ENCODE measurements around the gene CAP2.
"Not testable (repeated sequence)": the region's sequence is repeated elsewhere in the genome, so short reads cannot be mapped to it uniquely, and the experiment has no call there.

CAP2 gene

DNA sequence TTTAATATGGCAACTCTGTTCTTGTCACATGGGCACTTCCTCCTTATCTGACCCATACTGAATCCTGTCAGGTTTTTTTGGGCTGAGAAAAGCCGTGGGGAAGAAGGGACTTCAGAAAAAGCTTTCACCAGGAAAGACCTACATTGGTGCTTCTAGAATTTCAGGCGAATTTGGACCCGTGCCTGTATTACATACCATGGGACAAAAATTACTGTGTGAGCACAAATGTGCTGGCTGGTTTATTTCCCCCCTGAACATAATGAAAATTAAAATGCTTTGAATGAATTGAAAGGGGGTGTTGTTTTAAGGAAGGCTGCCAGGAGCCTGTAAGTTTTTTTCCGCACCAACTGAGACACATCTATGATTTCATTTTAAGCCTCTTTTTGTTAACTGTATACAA lies 29.6 kb downstream of the CAP2 start:
- no peak overlapping the region for H3K4me3 ChIP-seq (ENCODE audit: low read length)
- TF ChIP-seq, protein P1, sequence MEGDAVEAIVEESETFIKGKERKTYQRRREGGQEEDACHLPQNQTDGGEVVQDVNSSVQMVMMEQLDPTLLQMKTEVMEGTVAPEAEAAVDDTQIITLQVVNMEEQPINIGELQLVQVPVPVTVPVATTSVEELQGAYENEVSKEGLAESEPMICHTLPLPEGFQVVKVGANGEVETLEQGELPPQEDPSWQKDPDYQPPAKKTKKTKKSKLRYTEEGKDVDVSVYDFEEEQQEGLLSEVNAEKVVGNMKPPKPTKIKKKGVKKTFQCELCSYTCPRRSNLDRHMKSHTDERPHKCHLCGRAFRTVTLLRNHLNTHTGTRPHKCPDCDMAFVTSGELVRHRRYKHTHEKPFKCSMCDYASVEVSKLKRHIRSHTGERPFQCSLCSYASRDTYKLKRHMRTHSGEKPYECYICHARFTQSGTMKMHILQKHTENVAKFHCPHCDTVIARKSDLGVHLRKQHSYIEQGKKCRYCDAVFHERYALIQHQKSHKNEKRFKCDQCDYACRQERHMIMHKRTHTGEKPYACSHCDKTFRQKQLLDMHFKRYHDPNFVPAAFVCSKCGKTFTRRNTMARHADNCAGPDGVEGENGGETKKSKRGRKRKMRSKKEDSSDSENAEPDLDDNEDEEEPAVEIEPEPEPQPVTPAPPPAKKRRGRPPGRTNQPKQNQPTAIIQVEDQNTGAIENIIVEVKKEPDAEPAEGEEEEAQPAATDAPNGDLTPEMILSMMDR (conservative IDR thresholded peaks at IDR 0.05; ENCODE audit: low read length): no peak
- no peak for DNase-seq (ENCODE audit: low read depth)

DNA sequence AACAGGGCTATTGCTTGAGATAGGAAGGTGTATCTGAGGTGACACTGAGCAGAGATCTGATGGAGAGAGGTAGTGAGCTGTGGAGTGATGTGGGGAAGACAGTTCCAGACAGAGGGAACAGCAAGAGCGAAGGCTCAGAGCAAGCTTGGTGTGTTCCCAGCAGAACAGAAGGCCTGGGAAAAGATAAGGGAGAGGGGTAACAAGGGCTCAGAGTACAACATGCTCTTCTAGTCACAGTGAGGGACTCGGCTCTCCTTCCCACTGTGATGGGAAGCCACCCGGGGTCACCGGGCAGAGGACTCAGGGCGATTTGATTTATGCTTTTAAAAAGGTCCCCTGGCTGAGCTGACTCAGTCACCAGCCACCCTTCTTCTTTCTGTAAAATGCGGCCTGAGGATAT lies 33.7 kb downstream of the CAP2 start:
- DNase-seq (ENCODE audit: low read depth): no peak
- TF ChIP-seq, protein P1 (conservative IDR thresholded peaks at IDR 0.05; ENCODE audit: low read length): no peak
- H3K4me3 ChIP-seq (ENCODE audit: low read length): no peak overlapping the region

DNA sequence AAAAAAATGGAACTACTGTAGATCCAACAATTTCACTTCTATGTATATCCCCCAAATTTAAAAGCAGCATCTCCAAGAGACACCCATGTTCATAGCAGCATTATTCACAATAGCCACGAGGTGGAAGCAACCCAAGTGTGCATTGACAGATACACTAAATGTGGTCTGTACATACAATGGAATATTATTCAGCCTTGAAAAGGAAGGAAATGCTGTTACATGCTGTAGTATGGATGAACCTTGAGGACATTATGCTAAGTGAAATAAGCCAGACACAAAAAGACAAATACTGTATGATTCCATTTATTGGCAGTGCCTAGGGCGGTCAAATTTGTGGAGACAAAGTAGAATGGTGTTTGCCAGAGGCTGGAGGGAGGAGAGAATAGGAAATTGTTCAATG lies 34.2 kb downstream of the CAP2 start:
- H3K4me3 ChIP-seq (ENCODE audit: low read length): no peak overlapping the region
- TF ChIP-seq, protein P1 (conservative IDR thresholded peaks at IDR 0.05; ENCODE audit: low read length): no peak
- DNase-seq (ENCODE audit: low read depth): no peak

DNA sequence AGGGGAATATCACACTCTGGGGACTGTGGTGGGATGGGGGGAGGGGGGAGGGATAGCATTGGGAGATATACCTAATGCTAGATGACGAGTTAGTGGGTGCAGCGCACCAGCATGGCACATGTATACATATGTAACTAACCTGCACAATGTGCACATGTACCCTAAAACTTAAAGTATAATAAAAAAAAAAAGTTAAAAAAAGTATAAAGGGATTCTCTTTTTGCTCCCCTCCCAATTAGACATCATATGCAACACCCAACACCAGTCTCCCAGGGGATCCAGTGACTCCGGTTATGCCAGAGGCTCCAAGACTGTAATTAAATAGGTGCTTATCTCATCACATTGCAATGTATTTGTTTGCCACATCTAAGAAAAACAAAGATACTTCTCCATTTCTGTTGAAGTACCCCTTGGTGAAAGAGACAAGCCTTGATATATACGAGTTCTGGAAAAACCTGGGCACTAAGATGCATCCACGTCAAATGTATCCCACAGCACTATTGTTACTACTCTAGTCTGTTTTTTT lies 35.3 kb downstream of the CAP2 start:
- not testable (repeated sequence) for DNase-seq (ENCODE audit: low read depth); H3K4me3 ChIP-seq (ENCODE audit: low read length)

DNA sequence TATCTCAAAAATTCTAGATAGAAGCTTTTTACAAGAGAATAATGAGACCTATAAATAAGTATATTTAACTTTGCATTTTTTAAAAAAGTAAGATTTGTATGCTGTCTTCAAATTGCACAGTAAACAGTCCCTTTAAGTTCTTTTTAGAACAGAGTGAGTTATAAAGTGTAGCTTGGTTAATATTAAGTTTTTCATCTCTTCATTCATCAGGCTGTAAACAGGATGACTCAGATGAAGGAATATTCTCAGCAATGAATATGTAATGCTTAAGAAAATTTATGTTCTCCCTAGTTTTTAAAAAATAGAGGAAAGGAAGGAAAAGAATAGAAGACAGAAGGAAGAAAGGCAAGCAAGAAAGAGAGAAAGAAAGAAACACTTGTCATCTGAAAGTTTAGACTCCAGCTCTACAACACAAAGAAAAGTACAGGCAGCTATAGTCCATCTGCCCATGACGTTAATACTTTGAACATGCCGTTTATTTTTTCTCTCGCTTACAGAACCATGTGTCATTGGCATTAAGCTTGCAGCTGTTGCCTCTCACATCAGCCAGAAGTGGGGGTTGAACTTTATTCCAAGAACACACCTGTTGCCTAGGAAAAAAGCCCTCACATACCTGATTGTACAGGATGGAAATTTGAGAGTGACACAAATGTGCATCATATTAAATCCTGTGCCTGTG lies 36.1 kb downstream of the CAP2 start:
- no peak overlapping the region for H3K4me3 ChIP-seq (ENCODE audit: low read length)
- TF ChIP-seq, protein P1 (conservative IDR thresholded peaks at IDR 0.05; ENCODE audit: low read length): no peak
- no peak for DNase-seq (ENCODE audit: low read depth)

DNA sequence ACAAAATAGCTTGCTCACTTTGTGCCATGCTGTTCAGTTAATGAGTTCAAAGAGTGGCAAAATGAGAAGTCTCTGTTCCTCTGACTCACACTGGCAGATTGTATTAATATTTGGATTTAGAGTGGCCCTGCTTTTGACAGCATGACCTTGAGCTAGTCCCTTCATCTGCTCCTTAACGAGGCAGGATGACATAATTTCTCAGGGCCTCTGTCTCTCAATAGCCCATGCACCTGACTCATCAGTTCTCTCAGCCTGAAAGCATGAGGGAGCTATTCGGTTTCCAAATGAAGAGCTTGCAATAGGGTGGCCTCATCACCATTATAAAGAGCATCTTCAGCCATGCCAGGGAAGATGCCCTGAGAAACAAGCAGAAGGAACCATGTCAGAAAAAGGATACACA lies 38.2 kb downstream of the CAP2 start:
- peak; percentile 74 for DNase-seq (ENCODE audit: low read depth)
- TF ChIP-seq, protein P1 (conservative IDR thresholded peaks at IDR 0.05; ENCODE audit: low read length): no peak
- no peak overlapping the region for H3K4me3 ChIP-seq (ENCODE audit: low read length)

DNA sequence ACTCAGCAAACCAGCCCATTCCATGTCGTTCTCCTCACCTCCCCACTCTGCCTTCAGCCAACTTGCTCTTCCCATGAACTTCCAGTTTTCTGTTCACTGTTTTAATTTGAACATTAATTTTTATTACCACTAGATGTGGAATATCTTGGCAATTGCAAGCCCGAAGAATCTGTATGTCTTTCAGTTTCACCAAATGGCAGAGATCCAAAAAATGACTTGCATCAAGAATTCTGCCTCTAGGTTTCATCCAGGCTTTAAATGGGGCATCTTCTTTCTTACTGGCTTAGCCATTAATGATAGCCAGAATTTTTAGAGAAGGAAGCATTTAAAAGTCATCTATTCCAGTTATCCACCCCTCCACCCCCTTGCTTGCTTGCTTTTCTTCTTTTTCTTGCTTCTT lies 39.0 kb downstream of the CAP2 start:
- DNase-seq (ENCODE audit: low read depth): peak; percentile 49
- H3K4me3 ChIP-seq (ENCODE audit: low read length): no peak overlapping the region
- TF ChIP-seq, protein P1 (conservative IDR thresholded peaks at IDR 0.05; ENCODE audit: low read length): no peak

Data from AG10803 (cell line).